HCT116 (cell line): ENCODE results near the gene USP3. TPM values are rescaled to one million over a fixed set of nuclear protein-coding genes. Genes with fewer than 3 reads are reported as not detected.

Experiments used
- ATAC-seq: fragments of 200-7000 bp; cut with Tn5 transposase; 2 replicates; pipeline ENCODE4 v1.9.1; 2020; ENCODE audit warnings: mild to moderate bottlenecking, moderate library complexity
- BruUV-seq: library from RNA; stranded (reverse); fragments of 400-500 nt; replicated peaks from 2 replicates; lab custom pipeline; 2021; lab: Mats Ljungman, UMichigan
- CTCF ChIA-PET: fragments of 300-600 bp; sonication (Branson Sonifier 250); formaldehyde crosslinking; loops from one replicate; lab custom pipeline; 2021; ENCODE audit warnings: antibody characterized with exemption; lab: Charles Lee
- POLR2A ChIA-PET: fragments of 300-600, 350-600 bp; sonication (Branson Sonifier 250); formaldehyde crosslinking; loops from one replicate; lab custom pipeline; 2021; ENCODE audit warnings: antibody characterized with exemption; lab: Charles Lee
- RAD21 ChIA-PET, 2 experiments: fragments of 300-600 bp; sonication (Branson Sonifier 250); formaldehyde crosslinking; loops; one replicate each; lab custom pipeline; 2023; ENCODE audit warnings: low total read pairs in 2 of 2; ENCODE audit not compliant: uncharacterized antibody in 2 of 2, unreplicated experiment in 2 of 2, low non-redundant PET in 1 of 2; lab: Charles Lee
- DNase-seq: peaks from one replicate; pipeline ENCODE4 v3.0.0-alpha.2; 2010; ENCODE audit warnings: low read depth, low spot score
- H2AFZ ChIP-seq: fragments of 200-600 bp; shearing (Covaris generic), sonication (generic); 2 replicates; pipeline ENCODE4 v1.6.1; 2017; ENCODE audit warnings: low read depth, mixed run types, mixed read lengths, antibody characterized with exemption, low read length; ENCODE audit not compliant: poor library complexity, severe bottlenecking
- H3K27ac ChIP-seq: 2 replicates; pipeline ENCODE4 v1.5.1; 2012; ENCODE audit warnings: low read depth, low read length
- H3K27me3 ChIP-seq: fragments of 200-600 bp; sonication (generic); 2 replicates; pipeline ENCODE4 v1.6.1; 2016; ENCODE audit warnings: mixed run types, low read length, mixed read lengths; ENCODE audit not compliant: insufficient read depth
- H3K36me3 ChIP-seq, 2 experiments: fragments of 200-500 bp in 1 of 2; fragments of 200-600 bp in 1 of 2; sonication (Bioruptor generic) in 1 of 2; sonication (generic) in 1 of 2; 2 replicates each; pipeline versions ENCODE4 v1.5.1 to v1.6.1; 2014 to 2016; ENCODE audit warnings: low read length in 2 of 2, inconsistent platforms in 1 of 2, mixed read lengths in 1 of 2, mixed run types in 1 of 2; ENCODE audit not compliant: insufficient read depth in 2 of 2, control insufficient read depth in 1 of 2
- H3K4me1 ChIP-seq, 2 experiments: fragments of 200-600 bp in 1 of 2; sonication (generic) in 1 of 2; 2 replicates each; pipeline versions ENCODE4 v1.5.1 to v1.6.1; 2012 to 2017; ENCODE audit warnings: low read length in 2 of 2, inconsistent platforms in 1 of 2, mild to moderate bottlenecking in 1 of 2, mixed read lengths in 1 of 2, mixed run types in 1 of 2, moderate library complexity in 1 of 2; ENCODE audit not compliant: insufficient read depth in 2 of 2, control insufficient read depth in 1 of 2
- H3K4me2 ChIP-seq: fragments of 200-600 bp; sonication (generic); 2 replicates; pipeline ENCODE4 v1.6.1; 2017; ENCODE audit warnings: mixed run types, low read length, mixed read lengths
- H3K4me3 ChIP-seq, 2 experiments: fragments of 200-600 bp in 1 of 2; sonication (generic) in 1 of 2; replicated peaks in 1 of 2; 2 replicates each; pipeline ENCODE4 v1.5.1; 2011 to 2016; ENCODE audit warnings: low read length in 2 of 2, control low read depth in 1 of 2, low read depth in 1 of 2, mild to moderate bottlenecking in 1 of 2, mixed read lengths in 1 of 2, mixed run types in 1 of 2
- H3K79me2 ChIP-seq: fragments of 200-600 bp; sonication (generic); 2 replicates; pipeline ENCODE4 v1.6.1; 2017; ENCODE audit warnings: mild to moderate bottlenecking, mixed run types, low read length, moderate library complexity, mixed read lengths; ENCODE audit not compliant: insufficient read depth
- H3K9ac ChIP-seq: fragments of 200-600 bp; sonication (generic); 2 replicates; pipeline ENCODE4 v1.6.1; 2016; ENCODE audit warnings: low read length, mixed read lengths
- H3K9me2 ChIP-seq: fragments of 200-600 bp; sonication (generic), shearing (Covaris generic); 2 replicates; pipeline ENCODE4 v1.6.1; 2017; ENCODE audit warnings: mixed run types, mild to moderate bottlenecking, moderate library complexity; ENCODE audit not compliant: insufficient read depth
- H3K9me3 ChIP-seq, 2 experiments: fragments of 200-500 bp in 1 of 2; fragments of 200-600 bp in 1 of 2; sonication (Bioruptor generic) in 1 of 2; sonication (generic) in 1 of 2; 2 replicates each; pipeline ENCODE4 v1.6.1; 2014 to 2017; ENCODE audit warnings: low read length in 2 of 2, mixed read lengths in 2 of 2, inconsistent platforms in 1 of 2, low read depth in 1 of 2, mild to moderate bottlenecking in 1 of 2, mixed run types in 1 of 2, moderate library complexity in 1 of 2; ENCODE audit not compliant: control insufficient read depth in 1 of 2, insufficient read depth in 1 of 2
- H4K20me1 ChIP-seq: fragments of 200-600 bp; sonication (generic), shearing (Covaris generic); 2 replicates; pipeline ENCODE4 v1.6.1; 2017; ENCODE audit warnings: mixed run types, mild to moderate bottlenecking, moderate library complexity; ENCODE audit not compliant: insufficient read depth
- POLR2A ChIP-seq: IDR thresholded peaks from 2 replicates; pipeline ENCODE4 v1.7.0; 2011; ENCODE audit warnings: borderline replicate concordance; ENCODE audit not compliant: insufficient read depth, insufficient read length; ENCODE audit errors: extremely low read depth
- POLR2AphosphoS5 ChIP-seq: IDR thresholded peaks from 2 replicates; pipeline ENCODE4 v1.6.1; 2011; ENCODE audit warnings: mild to moderate bottlenecking, low read depth, low read length, moderate library complexity
- REST ChIP-seq: IDR thresholded peaks from 2 replicates; pipeline ENCODE4 v1.6.1; 2012; ENCODE audit warnings: low read depth
- YY1 ChIP-seq: IDR thresholded peaks from 2 replicates; pipeline ENCODE4 v1.6.1; 2011; ENCODE audit warnings: low read length, low read depth, moderate library complexity, mild to moderate bottlenecking; ENCODE audit not compliant: insufficient replicate concordance; ENCODE audit errors: extremely low read depth
- intact Hi-C: fragments of 100-400 bp; cut with micrococcal nuclease; formaldehyde crosslinking; loops from 2 replicates; pipeline ENCODE4 v1.10.0; 2022
- total RNA-seq: library from RNA; stranded (reverse); gene quantifications from one replicate; pipeline ENCODE4 v1.2.1, GENCODE V29; 2021; ENCODE audit not compliant: unreplicated experiment

Gene USP3
- total RNA-seq, 1 experiment from 2014 or later = 61.6 TPM

DNA sequence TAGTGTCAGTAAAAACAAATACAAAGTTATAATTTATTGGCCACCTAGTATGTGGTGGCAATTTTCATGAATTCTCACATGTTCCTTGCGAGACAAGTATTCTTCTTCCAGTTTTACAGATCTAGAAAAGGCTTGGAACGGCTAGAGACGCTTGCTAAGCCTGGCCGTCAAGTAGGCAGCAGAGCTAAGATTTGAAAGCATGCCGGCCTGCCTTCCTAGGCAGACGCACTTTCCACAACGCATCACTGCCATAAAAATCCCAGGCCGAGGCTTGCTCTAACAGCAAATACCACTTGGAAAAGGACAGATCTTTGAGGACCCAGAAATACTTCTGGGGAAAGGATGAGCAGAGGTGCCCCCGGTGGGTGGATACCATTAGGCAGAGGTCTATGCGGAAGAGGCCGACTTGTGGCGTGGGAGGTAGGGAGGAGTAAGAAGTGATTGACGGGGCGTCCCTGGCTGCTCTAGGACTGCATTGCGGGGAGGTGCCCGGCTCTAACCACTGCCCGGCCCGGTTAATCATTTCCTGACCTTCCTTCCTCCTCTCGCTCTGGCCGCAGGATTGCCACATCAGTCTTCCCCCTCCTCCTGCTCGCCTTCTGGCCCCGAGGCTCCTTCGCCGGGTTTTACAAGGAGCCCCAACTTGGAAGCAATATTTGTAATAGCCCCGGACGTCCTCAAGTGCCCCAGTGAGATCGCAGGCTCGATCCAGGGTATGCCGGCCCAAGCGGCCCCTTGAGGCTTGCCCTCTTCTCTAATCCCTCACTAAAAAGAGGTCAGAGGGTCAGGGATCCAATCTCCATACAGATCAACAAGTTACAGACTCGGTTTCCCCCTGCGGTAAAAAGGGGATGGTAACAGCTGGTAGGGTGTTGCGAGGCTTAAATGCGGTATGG, 1.3 kb upstream of the USP3 start:
- ChIA-PET RAD21 (no interaction called here), CTCF (interaction anchor here (0.9 to 2.4 kb wide), 4 partner anchors 12 to 455 kb away, joined by 4 to 13 read pairs (median 5); no protein-coding TSS in a partner anchor), POLR2A (interaction anchor here (0.7 to 2.8 kb wide), 13 partner anchors 8 to 591 kb away, joined by 3 to 15 read pairs (median 4); partner anchors contain the start of gene CIAO2A)
- DNase-seq (peak; percentile 83), ATAC-seq (peak; percentile 73)
- Histone ChIP-seq H3K27me3 (no peaks in the 10 kb centered on the region), H3K9ac (peak overlapping the region; percentile 79), H3K9me3 (no peaks in the 10 kb centered on the region), H4K20me1 (peaks cover 21% of the 10 kb centered on the region; the same call in 1 of the 2 replicates), H3K4me2 (peak overlapping the region; percentile 84), H2AFZ (no peak overlapping the region), H3K9me2 (no peaks in the 10 kb centered on the region), H3K27ac (peak overlapping the region; percentile 94), H3K4me1 (peaks cover 31 to 52% of the 10 kb centered on the region in 2 experiments), H3K79me2 (peaks cover 36% of the 10 kb centered on the region), H3K36me3 (no peaks in the 10 kb centered on the region), H3K4me3 (peak overlapping the region; percentile 58 to 78)
- BruUV-seq = no TSS peak
- intact Hi-C loops = loop anchor here (5.0 kb wide), 1 partner anchor 959 kb away; the partner anchor contains the start of gene ZNF609
- no peak for TF ChIP-seq REST
- peak; percentile 85 for TF ChIP-seq POLR2AphosphoS5
- TF ChIP-seq POLR2A = peak; percentile 39
- TF ChIP-seq YY1 = peak; percentile 1
